Spleen (tissue), 7 donors: Measurements from ENCODE around the gene PDLIM3.

Experiments used
- CTCF ChIP-seq, 11 experiments: fragments of 200-600 bp in 7 of 11; fragments of 450-650 bp in 4 of 11; sonication (generic) in 4 of 11; IDR thresholded peaks in 8 of 11; conservative IDR thresholded peaks in 3 of 11; 1 replicate in 7 of 11; 2 replicates in 4 of 11; pipeline versions ENCODE4 v1.4.0 to v1.8.0; 2016 to 2021; ENCODE audit warnings: antibody characterized with exemption in 11 of 11, inconsistent platforms in 4 of 11, mild to moderate bottlenecking in 1 of 11
- POLR2A ChIP-seq, 3 donors: fragments of 450-650 bp; IDR thresholded peaks; one replicate each; pipeline ENCODE4 v1.5.1; 2017; ENCODE audit warnings: antibody characterized with exemption in 3 of 3, mild to moderate bottlenecking in 1 of 3
- POLR2AphosphoS5 ChIP-seq, 3 donors: sonication (generic); formaldehyde crosslinking; IDR thresholded peaks; one replicate each; pipeline ENCODE4 v1.5.1; 2017; ENCODE audit warnings: antibody characterized with exemption in 3 of 3
- donor health status: DM: no; HTN: no; CAD: no; lungs with moderate emphysema.
- donor health status: DM: no; HTN: no; CAD: no.
- donor health status: DM: no; HTN: no; CAD: no.

- no peak for TF ChIP-seq POLR2A (IDR thresholded peaks at IDR 0.05)
- no peak for TF ChIP-seq CTCF (IDR thresholded peaks at IDR 0.05 in 8 of 11, conservative IDR thresholded peaks at IDR 0.05 in 3 of 11)
- TF ChIP-seq POLR2AphosphoS5 (IDR thresholded peaks at IDR 0.05): no peak
Observed at GRCh38 chr4:185548587-185548986, 13.3 kb upstream of the PDLIM3 start.
